Measurements from ENCODE around the gene TBC1D20.
"Not testable (repeated sequence)": the region's sequence is repeated elsewhere in the genome, so short reads cannot be mapped to it uniquely, and the experiment has no call there.

The TBC1D20 gene

GRCh38 chr20:400454-401275 lies 61.7 kb downstream of the TBC1D20 start:
- no peak for DNase-seq

- no peak for DNase-seq
Observed at GRCh38 chr20:400128-400453, 62.2 kb downstream of the TBC1D20 start.

- DNase-seq: no peak
Observed at GRCh38 chr20:399182-399707, 63.1 kb downstream of the TBC1D20 start.

- no peak for DNase-seq
Observed at GRCh38 chr20:397432-398237, 64.7 kb downstream of the TBC1D20 start.

- DNase-seq: no peak
Observed at GRCh38 chr20:396619-397431, 65.5 kb downstream of the TBC1D20 start.

DNA sequence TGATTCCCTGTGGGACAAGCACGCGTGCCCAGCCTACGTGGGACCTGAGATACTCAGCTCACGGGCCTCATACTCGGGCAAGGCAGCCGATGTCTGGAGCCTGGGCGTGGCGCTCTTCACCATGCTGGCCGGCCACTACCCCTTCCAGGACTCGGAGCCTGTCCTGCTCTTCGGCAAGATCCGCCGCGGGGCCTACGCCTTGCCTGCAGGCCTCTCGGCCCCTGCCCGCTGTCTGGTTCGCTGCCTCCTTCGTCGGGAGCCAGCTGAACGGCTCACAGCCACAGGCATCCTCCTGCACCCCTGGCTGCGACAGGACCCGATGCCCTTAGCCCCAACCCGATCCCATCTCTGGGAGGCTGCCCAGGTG lies 66.1 kb downstream of the TBC1D20 start:
- no peak for DNase-seq

- DNase-seq: not testable (repeated sequence)
Observed at GRCh38 chr20:393296-393695, 69.0 kb downstream of the TBC1D20 start.

DNA sequence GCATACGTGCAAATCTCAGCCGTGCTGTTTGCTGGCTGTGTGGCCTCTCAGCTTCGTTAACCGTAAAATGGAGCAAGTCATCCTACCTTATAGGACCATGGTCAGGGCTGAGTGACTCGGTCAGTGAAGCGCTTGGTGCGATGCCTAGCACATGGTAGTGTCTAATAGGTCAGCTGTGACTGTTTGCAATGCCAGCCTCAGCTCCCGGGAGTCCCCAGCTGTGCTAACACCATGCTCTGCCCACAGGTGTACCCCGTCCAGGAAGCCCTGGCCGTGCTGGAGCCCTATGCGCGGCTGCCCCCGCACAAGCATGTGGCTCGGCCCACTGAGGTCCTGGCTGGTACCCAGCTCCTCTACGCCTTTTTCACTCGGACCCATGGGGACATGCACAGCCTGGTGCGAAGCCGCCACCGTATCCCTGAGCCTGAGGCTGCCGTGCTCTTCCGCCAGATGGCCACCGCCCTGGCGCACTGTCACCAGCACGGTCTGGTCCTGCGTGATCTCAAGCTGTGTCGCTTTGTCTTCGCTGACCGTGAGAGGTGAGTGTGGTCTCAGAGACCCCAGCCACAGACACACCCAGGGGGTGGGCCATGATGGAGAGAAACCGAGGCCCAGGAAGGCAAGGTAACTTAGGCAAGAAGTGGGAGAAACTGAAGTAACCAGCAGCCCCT lies 71.2 kb downstream of the TBC1D20 start:
- no peak for DNase-seq

- DNase-seq: no peak
Observed at GRCh38 chr20:389220-389619, 73.1 kb downstream of the TBC1D20 start.

DNA sequence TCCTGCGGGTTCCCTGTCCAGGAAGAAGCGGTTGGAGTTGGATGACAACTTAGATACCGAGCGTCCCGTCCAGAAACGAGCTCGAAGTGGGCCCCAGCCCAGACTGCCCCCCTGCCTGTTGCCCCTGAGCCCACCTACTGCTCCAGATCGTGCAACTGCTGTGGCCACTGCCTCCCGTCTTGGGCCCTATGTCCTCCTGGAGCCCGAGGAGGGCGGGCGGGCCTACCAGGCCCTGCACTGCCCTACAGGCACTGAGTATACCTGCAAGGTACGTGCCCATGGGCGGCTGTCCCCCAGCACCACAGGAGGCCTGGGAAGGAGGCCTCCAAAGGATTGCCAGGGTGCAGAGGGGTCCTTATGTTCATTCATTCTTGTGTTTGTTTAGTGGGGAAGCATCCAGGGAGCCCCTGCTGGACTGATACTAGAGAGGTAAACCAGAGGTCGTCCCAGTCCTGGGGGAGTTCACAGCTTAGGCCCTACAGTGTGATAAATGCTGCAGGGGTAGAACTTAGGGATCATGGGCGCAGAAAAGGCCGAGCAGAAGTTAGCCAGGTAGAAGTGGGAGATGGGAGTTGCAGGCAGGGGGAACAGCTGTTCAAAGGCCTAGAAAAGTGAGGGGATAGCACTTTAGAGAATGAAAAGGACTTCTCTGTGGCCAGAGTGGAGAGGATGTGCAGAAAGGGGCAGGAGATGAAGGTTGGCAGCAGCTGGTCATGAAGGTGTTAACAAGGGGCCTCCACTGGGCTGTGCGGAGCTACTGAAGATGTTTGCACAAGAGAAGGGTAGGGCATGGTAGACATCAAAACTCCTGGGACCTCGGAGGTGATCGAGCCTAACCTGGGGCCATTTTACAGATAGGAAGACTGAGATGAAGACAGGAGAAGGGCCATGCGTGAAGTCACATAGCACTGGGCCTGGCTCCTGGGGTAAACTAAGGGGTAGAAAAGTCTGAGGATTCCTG lies 74.0 kb downstream of the TBC1D20 start:
- DNase-seq: no peak

GRCh38 chr20:387520-387919 lies 74.8 kb downstream of the TBC1D20 start:
- no peak for DNase-seq

- not testable (repeated sequence) for DNase-seq
Observed at GRCh38 chr20:386634-387033, 75.7 kb downstream of the TBC1D20 start.

All from effector CD4-positive, alpha-beta T cell (primary cell).